ENCODE measurements around the gene PMM2. TPM values are rescaled to one million over a fixed set of nuclear protein-coding genes. Genes with fewer than 3 reads are reported as not detected.
"Not testable (repeated sequence)": the region's sequence is repeated elsewhere in the genome, so short reads cannot be mapped to it uniquely, and the experiment has no call there.

PMM2 gene
- total RNA-seq (33.9 TPM), polyA plus RNA-seq (10 to 100 TPM; 20.1 to 23.2 (median 20.3) TPM)

DNA sequence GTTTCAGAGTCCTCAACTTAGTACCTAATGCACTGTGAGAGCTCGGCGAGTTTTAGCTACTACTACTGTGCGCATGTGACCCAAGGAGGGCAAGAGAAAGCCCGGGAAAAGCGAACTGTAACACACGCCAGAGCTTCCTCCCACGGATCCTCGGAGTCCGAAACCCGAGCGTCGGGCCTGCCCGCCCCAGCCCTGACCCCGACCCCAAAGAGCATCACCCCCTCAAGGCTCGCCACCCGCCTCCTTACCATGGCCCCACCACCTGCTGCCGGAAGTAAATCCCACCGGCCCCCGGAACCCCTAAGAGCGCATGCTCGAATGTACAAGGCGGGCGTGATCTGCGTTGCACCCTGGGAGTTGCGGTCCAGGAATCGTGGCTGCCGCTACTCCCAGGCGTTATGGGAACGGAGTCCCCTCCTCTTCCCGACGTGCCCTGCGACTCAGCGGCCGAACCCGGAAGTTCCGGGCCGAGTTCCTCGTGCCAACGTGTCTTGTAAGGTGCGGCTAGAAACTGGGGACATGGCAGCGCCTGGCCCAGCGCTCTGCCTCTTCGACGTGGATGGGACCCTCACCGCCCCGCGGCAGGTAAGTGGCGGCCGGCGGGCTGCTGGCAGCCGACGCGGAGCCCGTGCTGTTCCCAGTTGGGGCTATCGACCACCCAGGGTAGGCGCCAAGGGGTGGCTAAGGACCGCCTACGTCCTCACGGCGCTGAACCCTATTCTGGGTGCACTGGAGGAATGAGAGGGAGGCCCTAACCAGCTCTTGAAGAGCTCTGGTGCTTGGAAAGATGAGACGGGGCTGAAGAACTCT, at the start of gene PMM2, which contains the start of gene TMEM186:
Gene PMM2, plus strand, starts transcription at position 476 of the 810 bp plus-strand sequence. Its CDS starts 44 bp downstream, at position 520.
Gene TMEM186, minus strand, starts transcription at position 276 of the 810 bp plus-strand sequence. Its CDS starts 25 bp downstream, at position 251.
- Histone ChIP-seq H3K36me3 (ENCODE audit: control insufficient read depth, insufficient read depth, low read length) (peaks cover 17% of the 10 kb centered on the region), H3K4me3 (ENCODE audit: low read depth, low read length) (peak within 1 kb of the TSS; percentile 94), H3K27ac (ENCODE audit: insufficient read depth, low read length, poor library complexity, severe bottlenecking) (peak within 1 kb of the TSS; percentile 83), H3K27me3 (ENCODE audit: control insufficient read depth, insufficient read depth, low read length) (no peaks in the 10 kb centered on the region), H3K4me1 (ENCODE audit: control insufficient read depth, insufficient read depth, low read length, poor library complexity, severe bottlenecking) (peaks cover 36% of the 10 kb centered on the region), H3K9me3 (ENCODE audit: control insufficient read depth in 2 of 2, low read length in 2 of 2) (no peaks in the 10 kb centered on the region)
- no peaks in the 10 kb centered on the region for H3K27me3 Mint-ChIP-seq
- H3K4me1 Mint-ChIP-seq = peaks cover 10 to 67% (median 36%) of the 10 kb centered on the region in 4 donors
- ATAC-seq (ENCODE audit: low read depth in 2 of 2) (peak; percentile 97 to 98), DNase-seq (peak; percentile 94 to 98 (median 96))
- peak within 1 kb of the TSS; percentile 88 to 94 (median 94) for H3K27ac Mint-ChIP-seq
- no peaks in the 10 kb centered on the region for H3K9me3 Mint-ChIP-seq
- H3K4me3 Mint-ChIP-seq = peak within 1 kb of the TSS; percentile 92 to 98 (median 96)
- peaks cover 8% of the 10 kb centered on the region for H3K36me3 Mint-ChIP-seq

DNA sequence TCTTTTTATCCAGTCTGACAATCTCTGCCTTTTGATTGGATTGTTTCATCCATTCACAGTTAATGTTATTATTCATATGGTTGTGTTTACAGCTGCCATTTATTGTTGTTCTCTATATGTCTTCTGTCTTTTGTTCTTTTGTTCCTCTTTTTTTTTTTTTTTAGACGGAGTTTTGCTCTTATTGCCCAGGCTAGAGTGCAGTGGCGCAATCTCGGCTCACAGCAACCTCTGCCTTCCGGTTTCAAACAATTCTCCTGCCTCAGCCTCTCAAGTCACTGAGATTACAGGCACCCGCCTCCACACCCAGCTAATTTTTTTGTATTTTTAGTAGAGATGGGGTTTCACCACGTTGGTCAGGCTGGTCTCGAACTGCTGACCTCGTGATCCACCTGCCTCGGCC, 48.7 kb upstream of the PMM2 start:
- H3K27me3 ChIP-seq (ENCODE audit: control insufficient read depth, insufficient read depth, low read length); H3K4me3 Mint-ChIP-seq; H3K9me3 Mint-ChIP-seq; ATAC-seq (ENCODE audit: low read depth in 2 of 2); H3K4me1 ChIP-seq (ENCODE audit: control insufficient read depth, insufficient read depth, low read length, poor library complexity, severe bottlenecking); H3K27me3 Mint-ChIP-seq; H3K27ac ChIP-seq (ENCODE audit: insufficient read depth, low read length, poor library complexity, severe bottlenecking); DNase-seq; H3K4me3 ChIP-seq (ENCODE audit: low read depth, low read length); H3K9me3 ChIP-seq (ENCODE audit: control insufficient read depth in 2 of 2, low read length in 2 of 2); H3K4me1 Mint-ChIP-seq: not testable (repeated sequence)
- H3K36me3 ChIP-seq (ENCODE audit: control insufficient read depth, insufficient read depth, low read length) = peaks cover 15% of the 10 kb centered on the region
- H3K27ac Mint-ChIP-seq = peak overlapping the region in 1 of 3 donors; percentile 1
- peaks cover 16% of the 10 kb centered on the region for H3K36me3 Mint-ChIP-seq

DNA sequence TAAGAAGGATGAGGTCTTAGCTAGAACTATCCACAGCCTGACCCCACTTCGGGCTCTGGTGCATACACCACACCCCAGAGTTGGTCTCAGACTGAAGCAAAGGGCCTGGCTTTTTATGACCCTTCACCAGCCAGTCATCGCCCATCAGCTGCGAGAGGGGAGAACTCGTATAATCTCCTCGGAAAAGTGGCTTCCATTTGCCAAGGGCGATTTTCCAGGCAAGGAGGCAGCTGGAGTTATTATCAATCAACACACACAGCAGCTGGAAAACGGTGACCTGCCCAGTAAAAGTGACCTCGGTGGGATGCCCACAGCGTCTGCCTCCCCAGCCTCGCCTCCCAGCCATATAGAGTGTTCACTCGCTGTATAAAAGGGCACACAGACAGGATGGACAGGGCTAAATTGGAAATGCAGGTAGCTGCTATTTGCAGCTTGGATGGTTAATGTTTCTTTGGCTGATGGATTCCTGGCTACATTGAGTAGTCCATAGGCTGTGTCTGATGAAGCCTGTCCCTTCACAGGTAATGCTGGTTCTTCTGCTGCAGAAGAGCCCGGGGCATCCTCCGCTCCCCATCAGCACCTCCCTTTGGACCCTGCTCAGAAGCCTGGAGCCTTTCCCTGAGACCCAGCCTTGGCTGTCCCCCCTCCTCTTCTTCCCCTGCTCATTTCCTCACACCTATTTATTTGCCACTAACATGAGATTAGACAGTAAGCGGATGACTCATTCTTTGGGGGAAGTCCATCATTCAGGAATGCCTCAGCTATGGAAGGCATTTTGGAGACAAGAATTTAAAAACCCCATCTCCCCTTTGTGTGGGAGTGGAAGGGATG, 45.9 kb upstream of the PMM2 start:
- Histone ChIP-seq H3K27ac (ENCODE audit: insufficient read depth, low read length, poor library complexity, severe bottlenecking) (no peak overlapping the region), H3K9me3 (ENCODE audit: control insufficient read depth in 2 of 2, low read length in 2 of 2) (no peaks in the 10 kb centered on the region), H3K36me3 (ENCODE audit: control insufficient read depth, insufficient read depth, low read length) (peaks cover 15% of the 10 kb centered on the region), H3K4me1 (ENCODE audit: control insufficient read depth, insufficient read depth, low read length, poor library complexity, severe bottlenecking) (no peaks in the 10 kb centered on the region), H3K27me3 (ENCODE audit: control insufficient read depth, insufficient read depth, low read length) (no peaks in the 10 kb centered on the region), H3K4me3 (ENCODE audit: low read depth, low read length) (no peak overlapping the region)
- H3K27me3 Mint-ChIP-seq = no peaks in the 10 kb centered on the region
- H3K27ac Mint-ChIP-seq = no peak overlapping the region
- no peak for DNase-seq
- no peak overlapping the region for H3K4me3 Mint-ChIP-seq
- no peaks in the 10 kb centered on the region for H3K4me1 Mint-ChIP-seq
- no peak for ATAC-seq (ENCODE audit: low read depth in 2 of 2)
- H3K36me3 Mint-ChIP-seq = peaks cover 17% of the 10 kb centered on the region
- peaks cover 0 to 1% (median 0%) of the 10 kb centered on the region in 7 donors for H3K9me3 Mint-ChIP-seq

DNA sequence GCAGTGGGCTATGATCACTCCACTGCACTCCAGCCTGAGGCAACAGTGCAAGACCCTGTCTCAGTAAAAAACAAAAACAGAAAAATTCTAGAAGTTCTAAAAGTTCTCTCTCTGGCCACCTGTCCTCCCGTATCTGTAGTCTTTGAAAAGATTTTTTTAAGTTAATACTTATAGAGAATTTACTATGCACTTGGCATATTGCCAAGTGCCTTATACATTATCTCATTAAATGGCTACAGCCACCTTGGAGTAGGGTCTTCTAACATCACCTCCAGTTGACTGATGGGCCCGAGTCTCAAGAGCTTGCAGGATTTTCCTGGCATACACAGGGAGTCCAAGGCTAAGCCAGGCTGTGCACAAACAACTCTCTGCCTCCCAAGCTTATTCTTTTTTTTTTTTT, 44.9 kb upstream of the PMM2 start:
- H3K27me3 Mint-ChIP-seq = no peaks in the 10 kb centered on the region
- no peak for DNase-seq
- H3K4me1 Mint-ChIP-seq = no peaks in the 10 kb centered on the region

DNA sequence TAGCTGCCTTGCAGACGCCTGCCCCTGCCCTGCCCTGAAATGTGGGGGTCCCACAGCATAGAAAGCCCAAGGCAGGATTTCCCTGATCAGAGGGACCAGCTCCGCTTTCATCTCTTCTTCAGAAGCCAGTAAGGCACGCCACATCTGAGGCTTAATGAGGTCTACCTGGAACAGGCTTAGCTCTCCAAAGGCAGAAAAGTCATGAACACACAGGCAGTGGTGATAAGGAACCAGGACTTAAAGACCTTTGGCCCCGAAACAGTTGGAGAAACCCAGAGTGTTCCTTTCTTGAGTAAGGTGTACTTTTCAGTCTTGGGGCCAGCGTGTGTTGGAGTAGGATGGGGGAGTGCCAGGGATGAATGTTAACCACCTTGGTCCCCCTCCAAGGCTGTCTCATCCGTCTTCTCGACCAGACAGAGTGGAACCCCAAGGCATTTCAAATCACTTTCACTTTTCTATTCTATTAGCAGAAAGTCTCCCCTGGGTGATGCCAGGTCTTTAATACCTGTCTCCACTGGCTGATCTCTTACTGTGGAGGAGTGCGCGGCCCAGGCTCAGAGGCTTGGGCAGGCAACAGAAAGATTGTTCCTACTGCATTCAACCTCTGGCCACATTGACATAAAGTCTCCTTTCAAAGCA, 44.1 kb upstream of the PMM2 start:
- H3K36me3 Mint-ChIP-seq = peaks cover 27% of the 10 kb centered on the region
- no peaks in the 10 kb centered on the region for H3K9me3 ChIP-seq (ENCODE audit: control insufficient read depth in 2 of 2, low read length in 2 of 2)
- H3K27me3 ChIP-seq (ENCODE audit: control insufficient read depth, insufficient read depth, low read length) = no peaks in the 10 kb centered on the region
- DNase-seq (no peak), ATAC-seq (ENCODE audit: low read depth in 2 of 2) (no peak)
- no peaks in the 10 kb centered on the region for H3K4me1 Mint-ChIP-seq
- no peak overlapping the region for H3K27ac ChIP-seq (ENCODE audit: insufficient read depth, low read length, poor library complexity, severe bottlenecking)
- peaks cover 10% of the 10 kb centered on the region for H3K36me3 ChIP-seq (ENCODE audit: control insufficient read depth, insufficient read depth, low read length)
- no peak overlapping the region for H3K4me3 ChIP-seq (ENCODE audit: low read depth, low read length)
- no peaks in the 10 kb centered on the region for H3K27me3 Mint-ChIP-seq
- H3K9me3 Mint-ChIP-seq = peaks cover 0 to 1% (median 0%) of the 10 kb centered on the region in 7 donors
- no peaks in the 10 kb centered on the region for H3K4me1 ChIP-seq (ENCODE audit: control insufficient read depth, insufficient read depth, low read length, poor library complexity, severe bottlenecking)
- no peak overlapping the region for H3K4me3 Mint-ChIP-seq
- H3K27ac Mint-ChIP-seq = no peak overlapping the region

More for the DNA sequence above, 44.9 kb upstream of the PMM2 start:
- Histone ChIP-seq H3K4me3 (ENCODE audit: low read depth, low read length) (no peak overlapping the region), H3K27ac (ENCODE audit: insufficient read depth, low read length, poor library complexity, severe bottlenecking) (no peak overlapping the region), H3K4me1 (ENCODE audit: control insufficient read depth, insufficient read depth, low read length, poor library complexity, severe bottlenecking) (no peaks in the 10 kb centered on the region), H3K9me3 (ENCODE audit: control insufficient read depth in 2 of 2, low read length in 2 of 2) (no peaks in the 10 kb centered on the region), H3K36me3 (ENCODE audit: control insufficient read depth, insufficient read depth, low read length) (peaks cover 11% of the 10 kb centered on the region), H3K27me3 (ENCODE audit: control insufficient read depth, insufficient read depth, low read length) (no peaks in the 10 kb centered on the region)
- no peak for ATAC-seq (ENCODE audit: low read depth in 2 of 2)
- no peak overlapping the region for H3K27ac Mint-ChIP-seq
- peaks cover 19% of the 10 kb centered on the region for H3K36me3 Mint-ChIP-seq
- no peak overlapping the region for H3K4me3 Mint-ChIP-seq
- peaks cover 0 to 1% (median 0%) of the 10 kb centered on the region in 7 donors for H3K9me3 Mint-ChIP-seq

DNA sequence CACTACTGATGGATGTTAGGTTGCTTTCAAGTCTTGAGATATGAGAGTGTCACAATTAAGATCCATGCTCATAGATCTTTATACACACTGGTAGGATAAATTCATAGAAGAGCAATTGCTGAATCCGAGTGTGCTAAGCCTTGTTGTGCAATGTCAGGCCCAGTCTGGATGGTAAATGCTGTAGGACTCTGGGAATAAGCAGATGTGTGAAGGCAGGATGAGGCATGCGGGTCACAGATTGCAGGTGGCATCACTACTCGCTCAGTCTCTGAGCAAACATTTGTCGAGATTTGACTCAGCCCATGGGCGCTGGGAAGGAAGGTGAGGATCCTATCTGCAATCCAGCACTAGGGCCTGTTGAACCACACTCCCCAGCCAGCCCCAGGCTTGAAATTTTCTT, 40.9 kb upstream of the PMM2 start:
- H3K4me1 Mint-ChIP-seq = no peaks in the 10 kb centered on the region
- DNase-seq = no peak
- H3K4me3 Mint-ChIP-seq = no peak overlapping the region
- no peak for ATAC-seq (ENCODE audit: low read depth in 2 of 2)
- no peaks in the 10 kb centered on the region for H3K4me1 ChIP-seq (ENCODE audit: control insufficient read depth, insufficient read depth, low read length, poor library complexity, severe bottlenecking)
- no peak overlapping the region for H3K27ac Mint-ChIP-seq
- H3K9me3 ChIP-seq (ENCODE audit: control insufficient read depth in 2 of 2, low read length in 2 of 2) = no peaks in the 10 kb centered on the region
- no peak overlapping the region for H3K4me3 ChIP-seq (ENCODE audit: low read depth, low read length)
- H3K9me3 Mint-ChIP-seq = peaks cover 0 to 1% (median 0%) of the 10 kb centered on the region in 7 donors
- no peaks in the 10 kb centered on the region for H3K27me3 ChIP-seq (ENCODE audit: control insufficient read depth, insufficient read depth, low read length)
- peaks cover 30% of the 10 kb centered on the region for H3K36me3 Mint-ChIP-seq
- H3K27me3 Mint-ChIP-seq = no peaks in the 10 kb centered on the region
- peaks cover 9% of the 10 kb centered on the region for H3K36me3 ChIP-seq (ENCODE audit: control insufficient read depth, insufficient read depth, low read length)
- H3K27ac ChIP-seq (ENCODE audit: insufficient read depth, low read length, poor library complexity, severe bottlenecking) = no peak overlapping the region

DNA sequence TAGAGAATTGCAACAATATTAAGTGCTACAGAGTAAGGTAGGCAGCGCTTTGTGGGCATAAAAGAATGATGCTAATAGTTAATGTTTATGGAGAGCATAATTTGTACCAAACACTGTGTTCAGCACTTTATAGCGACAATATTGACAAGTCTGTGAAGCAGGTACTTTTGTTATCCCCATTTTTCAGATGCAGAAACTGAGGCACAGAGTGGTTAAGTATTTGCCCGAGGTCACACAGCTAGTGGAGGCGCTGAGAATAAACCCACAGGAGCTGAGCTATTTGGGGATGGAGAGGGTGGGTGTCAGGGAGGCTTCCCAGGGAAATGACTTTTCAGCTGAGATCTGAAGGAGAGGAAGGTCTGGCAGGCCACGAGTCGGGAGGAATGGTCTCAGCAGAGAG, 39.6 kb upstream of the PMM2 start:
- H3K9me3 Mint-ChIP-seq = peaks cover 0 to 1% (median 0%) of the 10 kb centered on the region in 7 donors
- Histone ChIP-seq H3K36me3 (ENCODE audit: control insufficient read depth, insufficient read depth, low read length) (peaks cover 6% of the 10 kb centered on the region), H3K4me1 (ENCODE audit: control insufficient read depth, insufficient read depth, low read length, poor library complexity, severe bottlenecking) (no peaks in the 10 kb centered on the region), H3K9me3 (ENCODE audit: control insufficient read depth in 2 of 2, low read length in 2 of 2) (no peaks in the 10 kb centered on the region), H3K27me3 (ENCODE audit: control insufficient read depth, insufficient read depth, low read length) (no peaks in the 10 kb centered on the region), H3K4me3 (ENCODE audit: low read depth, low read length) (no peak overlapping the region), H3K27ac (ENCODE audit: insufficient read depth, low read length, poor library complexity, severe bottlenecking) (no peak overlapping the region)
- peaks cover 36% of the 10 kb centered on the region for H3K36me3 Mint-ChIP-seq
- H3K27me3 Mint-ChIP-seq = no peaks in the 10 kb centered on the region
- ATAC-seq (ENCODE audit: low read depth in 2 of 2) = no peak
- H3K4me1 Mint-ChIP-seq = no peaks in the 10 kb centered on the region
- H3K4me3 Mint-ChIP-seq = no peak overlapping the region
- no peak overlapping the region for H3K27ac Mint-ChIP-seq
- no peak for DNase-seq

Data from CD4-positive, CD25-positive, alpha-beta regulatory T cell (primary cell).